ENCODE data around the gene PHACTR1. TPM values are rescaled to one million over a fixed set of nuclear protein-coding genes. Genes with fewer than 3 reads are reported as not detected.

PHACTR1 gene
- total and polyA plus RNA-seq, 7 donors: 0.60 to 7.5 (median 3.7) TPM

DNA sequence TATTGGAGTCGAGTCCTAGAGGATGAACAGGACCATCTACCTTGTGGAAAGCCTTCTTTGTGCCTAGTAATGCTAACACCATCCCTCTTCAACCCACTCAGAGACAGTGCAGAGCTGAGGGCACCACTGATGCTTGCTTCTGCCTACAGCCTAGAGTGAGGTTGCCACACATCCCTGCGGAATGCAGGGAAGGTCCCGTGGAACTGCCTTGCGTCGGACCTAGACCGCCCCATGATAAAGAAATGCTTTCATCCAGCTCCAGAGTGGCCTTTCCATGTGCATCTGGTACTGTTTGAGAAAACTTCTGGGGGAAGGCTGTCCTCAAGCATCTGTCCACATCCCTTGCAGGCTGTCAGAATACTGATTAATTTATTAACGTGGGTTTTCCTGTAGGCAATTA is 168.4 kb downstream of the PHACTR1 start:
- Histone ChIP-seq H3K27ac (no peak overlapping the region), H3K4me1 (no peaks in the 10 kb centered on the region), H3K27me3 (no peaks in the 10 kb centered on the region), H3K4me3 (no peak overlapping the region), H3K9me3 (no peaks in the 10 kb centered on the region), H3K36me3 (no peaks in the 10 kb centered on the region)
- 83% methylated on average over 7 of the region's 7 CpGs for WGBS, 2 donors
- TF ChIP-seq POLR2AphosphoS5 (IDR thresholded peaks at IDR 0.05) (no peak), CTCF (IDR thresholded peaks at IDR 0.05) (no peak), EP300 (IDR thresholded peaks at IDR 0.05) (no peak), POLR2A (IDR thresholded peaks at IDR 0.05) (no peak)
- intact Hi-C loops (cut with DNase I): no loop called here
- DNase-seq: no peak

DNA sequence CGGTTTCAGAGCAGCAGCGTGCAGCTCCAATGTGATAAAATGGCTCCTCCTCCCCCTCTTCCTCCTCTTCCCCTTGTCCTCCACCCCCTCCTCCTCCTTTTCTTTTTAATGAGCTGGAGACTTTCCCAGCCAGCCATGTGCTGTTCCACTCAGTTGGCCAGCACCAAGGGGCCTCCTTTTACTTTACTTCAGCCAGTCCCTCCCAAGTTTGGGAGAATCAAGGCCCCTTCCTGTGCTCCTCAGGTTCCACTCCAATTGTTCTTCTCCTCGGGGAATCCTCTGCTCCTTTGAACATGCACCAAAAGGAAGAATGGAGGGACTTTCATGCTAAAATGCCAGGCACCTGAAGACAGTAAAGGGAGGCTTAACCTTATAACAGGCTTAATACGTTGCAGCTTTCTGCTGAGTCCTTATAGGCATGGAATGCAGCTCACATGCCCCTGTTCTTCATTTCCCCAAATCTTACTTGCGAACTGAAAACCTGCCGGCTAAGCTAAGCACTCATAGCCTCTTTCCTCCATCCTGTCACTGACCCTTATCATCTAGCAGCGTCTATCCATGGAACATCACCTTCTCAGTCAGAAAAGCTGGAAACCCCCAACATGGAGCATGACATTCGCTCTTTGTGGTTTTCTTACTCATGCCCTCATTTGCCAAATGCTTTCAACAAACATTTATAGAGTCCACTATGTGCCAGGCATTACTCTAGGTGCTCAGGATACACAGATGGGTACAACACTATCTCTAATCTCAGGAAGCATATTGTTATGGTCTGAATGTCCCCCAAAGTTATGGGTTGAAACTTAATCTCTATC is 170.6 kb downstream of the PHACTR1 start:
- Histone ChIP-seq H3K36me3 (no peaks in the 10 kb centered on the region), H3K4me1 (no peaks in the 10 kb centered on the region), H3K27ac (no peak overlapping the region), H3K4me3 (no peak overlapping the region), H3K27me3 (no peaks in the 10 kb centered on the region), H3K9me3 (peaks cover 0 to 3% (median 0%) of the 10 kb centered on the region in 4 donors)
- DNase-seq: no peak
- WGBS, 2 donors: 65 to 73% methylated on average over 8 of the region's 8 CpGs
- intact Hi-C loops (cut with DNase I): no loop called here
- TF ChIP-seq EP300 (IDR thresholded peaks at IDR 0.05) (no peak), CTCF (IDR thresholded peaks at IDR 0.05) (no peak), POLR2A (IDR thresholded peaks at IDR 0.05) (no peak), POLR2AphosphoS5 (IDR thresholded peaks at IDR 0.05) (no peak)

DNA sequence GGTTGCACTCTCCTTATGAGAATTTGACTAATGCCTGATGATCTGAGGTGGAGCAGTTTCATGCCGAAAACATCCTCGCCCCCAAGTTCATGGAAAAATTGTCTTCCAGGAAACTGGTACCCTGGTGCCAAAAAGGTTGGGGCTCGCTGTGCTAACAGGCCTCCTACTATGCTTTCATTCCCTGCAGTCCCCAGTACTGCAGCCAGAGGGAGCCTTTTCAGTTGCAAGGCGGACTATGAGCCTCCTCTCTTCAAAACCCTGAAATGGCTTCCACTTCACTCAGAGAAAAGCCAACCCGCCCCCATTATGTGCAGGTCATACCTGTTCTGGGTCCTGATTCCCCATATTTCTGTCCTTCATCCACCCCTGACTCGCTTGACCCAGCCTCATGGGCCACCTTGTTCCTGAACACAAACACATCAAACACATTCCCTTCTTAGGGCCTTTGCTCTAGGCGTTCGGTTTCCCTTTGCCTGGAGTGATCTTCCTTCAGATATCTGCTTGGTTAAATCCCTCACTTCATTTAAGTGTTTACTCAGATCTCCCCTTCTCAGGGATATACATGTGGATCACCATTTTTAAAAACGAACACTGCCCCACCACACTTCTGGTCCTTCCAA is 173.7 kb downstream of the PHACTR1 start:
- H3K9me3 ChIP-seq: peaks cover 0 to 3% (median 0%) of the 10 kb centered on the region in 4 donors
- intact Hi-C loops (cut with DNase I): loop anchor here (5.0 kb wide), 2 partner anchors 253 to 1233 kb away; no protein-coding TSS in a partner anchor
- TF ChIP-seq CTCF (IDR thresholded peaks at IDR 0.05): no peak
- H3K4me3 ChIP-seq: no peak overlapping the region
- DNase-seq: no peak
- no peak overlapping the region for H3K27ac ChIP-seq
- 89 to 91% methylated on average over 9 of the region's 9 CpGs for WGBS, 2 donors
- no peaks in the 10 kb centered on the region for H3K27me3 ChIP-seq
- peaks cover 0 to 6% (median 3%) of the 10 kb centered on the region in 4 donors for H3K4me1 ChIP-seq
- no peaks in the 10 kb centered on the region for H3K36me3 ChIP-seq

GRCh38 chr6:12891595-12891994 is 175.0 kb downstream of the PHACTR1 start:
- DNase-seq: no peak
- H3K4me1 ChIP-seq: peaks cover 0 to 6% (median 3%) of the 10 kb centered on the region in 4 donors
- no peak overlapping the region for H3K27ac ChIP-seq
- no peak for TF ChIP-seq POLR2AphosphoS5 (IDR thresholded peaks at IDR 0.05)
- TF ChIP-seq EP300 (IDR thresholded peaks at IDR 0.05): no peak
- no peak for TF ChIP-seq CTCF (IDR thresholded peaks at IDR 0.05)
- no peak for TF ChIP-seq POLR2A (IDR thresholded peaks at IDR 0.05)
- WGBS, 2 donors: 67 to 78% methylated on average over 1 of the region's 1 CpG
- H3K36me3 ChIP-seq: no peaks in the 10 kb centered on the region
- intact Hi-C loops (cut with DNase I): loop anchor here (5.0 kb wide), 2 partner anchors 254 to 1234 kb away; no protein-coding TSS in a partner anchor
- H3K9me3 ChIP-seq: peaks cover 0 to 3% (median 0%) of the 10 kb centered on the region in 4 donors
- no peak overlapping the region for H3K4me3 ChIP-seq
- no peaks in the 10 kb centered on the region for H3K27me3 ChIP-seq
